ENCODE data around the gene C6orf62.

DNA sequence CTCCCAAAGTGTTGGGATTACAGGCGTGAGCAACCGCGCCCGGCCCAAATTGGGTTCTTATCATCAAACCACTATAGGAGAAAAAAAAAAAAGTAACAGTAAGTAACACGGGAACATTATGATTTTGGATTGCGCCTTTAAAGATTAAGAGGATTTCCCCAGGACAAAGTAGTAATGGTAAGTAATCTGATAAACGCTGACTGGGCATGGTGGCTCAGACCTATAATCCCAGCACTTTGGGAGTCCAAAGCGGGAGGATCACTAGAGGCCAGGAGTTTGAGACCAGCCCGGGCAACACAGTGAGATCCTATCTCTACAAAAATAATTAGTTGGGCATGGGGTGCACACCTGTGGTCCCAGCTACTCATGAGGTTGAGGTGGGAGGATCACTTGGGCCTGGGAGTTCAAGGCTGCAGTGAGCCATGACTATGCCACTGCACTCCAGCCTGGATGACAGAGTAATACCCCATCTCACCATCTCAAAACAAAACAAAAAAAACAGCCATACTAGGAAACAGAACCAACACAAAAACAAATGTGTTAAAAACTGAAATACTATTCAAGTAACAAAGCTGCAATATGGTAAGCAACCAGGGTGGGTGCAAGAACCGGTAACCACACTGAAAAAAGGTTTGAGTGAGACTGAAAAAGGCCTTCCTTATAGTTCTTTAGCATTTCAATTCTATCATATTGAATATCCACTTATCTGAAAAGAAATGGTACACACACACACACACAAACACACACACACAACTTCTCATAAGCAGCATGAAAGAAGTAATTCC, 8.2 kb downstream of the C6orf62 start:
- TF ChIP-seq, protein P1, sequence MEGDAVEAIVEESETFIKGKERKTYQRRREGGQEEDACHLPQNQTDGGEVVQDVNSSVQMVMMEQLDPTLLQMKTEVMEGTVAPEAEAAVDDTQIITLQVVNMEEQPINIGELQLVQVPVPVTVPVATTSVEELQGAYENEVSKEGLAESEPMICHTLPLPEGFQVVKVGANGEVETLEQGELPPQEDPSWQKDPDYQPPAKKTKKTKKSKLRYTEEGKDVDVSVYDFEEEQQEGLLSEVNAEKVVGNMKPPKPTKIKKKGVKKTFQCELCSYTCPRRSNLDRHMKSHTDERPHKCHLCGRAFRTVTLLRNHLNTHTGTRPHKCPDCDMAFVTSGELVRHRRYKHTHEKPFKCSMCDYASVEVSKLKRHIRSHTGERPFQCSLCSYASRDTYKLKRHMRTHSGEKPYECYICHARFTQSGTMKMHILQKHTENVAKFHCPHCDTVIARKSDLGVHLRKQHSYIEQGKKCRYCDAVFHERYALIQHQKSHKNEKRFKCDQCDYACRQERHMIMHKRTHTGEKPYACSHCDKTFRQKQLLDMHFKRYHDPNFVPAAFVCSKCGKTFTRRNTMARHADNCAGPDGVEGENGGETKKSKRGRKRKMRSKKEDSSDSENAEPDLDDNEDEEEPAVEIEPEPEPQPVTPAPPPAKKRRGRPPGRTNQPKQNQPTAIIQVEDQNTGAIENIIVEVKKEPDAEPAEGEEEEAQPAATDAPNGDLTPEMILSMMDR (IDR thresholded peaks at IDR 0.05; ENCODE audit: extremely low read depth in 1 of 2, insufficient read depth in 1 of 2, low read depth in 1 of 2, low read length in 2 of 2), result no peak
- TF ChIP-seq POLR2AphosphoS5 (IDR thresholded peaks at IDR 0.05; ENCODE audit: insufficient read depth, low read depth, low read length), result no peak
- no peak for TF ChIP-seq EZH2 (IDR thresholded peaks at IDR 0.05; ENCODE audit: borderline replicate concordance, low read depth, low read length, severe bottlenecking)
- no peak for TF ChIP-seq FOS (IDR thresholded peaks at IDR 0.05; ENCODE audit: borderline replicate concordance, insufficient read depth, low read length)
- TF ChIP-seq JUN (IDR thresholded peaks at IDR 0.05; ENCODE audit: borderline replicate concordance, insufficient read depth, insufficient read length, low read depth), result no peak
